RWPE2 (cell line): ENCODE measurements around the gene CRYBB1.
"Not testable (repeated sequence)": the region's sequence is repeated elsewhere in the genome, so short reads cannot be mapped to it uniquely, and the experiment has no call there.

ENCODE experiments used
- ATAC-seq: fragments of 200-7000 bp; cut with Tn5 transposase; 3 replicates; pipeline ENCODE4 v1.9.1; 2021; ENCODE audit warnings: low read depth
- DNase-seq: peaks from one replicate; pipeline ENCODE4 v3.0.0-alpha.2; 2020; ENCODE audit warnings: low spot score
- H3K27ac ChIP-seq: fragments of 450-650 bp; 2 replicates; pipeline ENCODE4 v1.5.1; 2017; ENCODE audit warnings: mild to moderate bottlenecking; ENCODE audit not compliant: poor library complexity, severe bottlenecking
- H3K27me3 ChIP-seq: fragments of 250-450 bp; sonication (Bioruptor Pico); 2 replicates; pipeline ENCODE4 v1.5.1; 2021; ENCODE audit warnings: mild to moderate bottlenecking, moderate library complexity; ENCODE audit not compliant: insufficient read depth, poor library complexity, severe bottlenecking
- H3K36me3 ChIP-seq: fragments of 250-450 bp; sonication (Bioruptor Pico); 2 replicates; pipeline ENCODE4 v1.5.1; 2020; ENCODE audit warnings: low read depth, mild to moderate bottlenecking, moderate library complexity
- H3K4me1 ChIP-seq: fragments of 250-450 bp; sonication (Bioruptor Pico); 2 replicates; pipeline ENCODE4 v1.5.1; 2021; ENCODE audit warnings: mild to moderate bottlenecking, moderate library complexity; ENCODE audit not compliant: insufficient read depth, poor library complexity, severe bottlenecking
- H3K4me3 ChIP-seq: fragments of 250-450 bp; sonication (Bioruptor Pico); 2 replicates; pipeline ENCODE4 v1.5.1; 2021; ENCODE audit warnings: mild to moderate bottlenecking, moderate library complexity; ENCODE audit not compliant: severe bottlenecking
- H3K9me3 ChIP-seq: fragments of 250-450 bp; sonication (Bioruptor Pico); 2 replicates; pipeline ENCODE4 v1.5.1; 2021; ENCODE audit warnings: mild to moderate bottlenecking, moderate library complexity; ENCODE audit not compliant: severe bottlenecking
- TF ChIP-seq, protein P1 (sequence below): fragments of 450-650 bp; IDR thresholded peaks from one replicate; pipeline ENCODE4 v1.5.1; 2017; ENCODE audit warnings: mild to moderate bottlenecking, moderate library complexity; ENCODE audit not compliant: poor library complexity, severe bottlenecking

CRYBB1 gene

DNA sequence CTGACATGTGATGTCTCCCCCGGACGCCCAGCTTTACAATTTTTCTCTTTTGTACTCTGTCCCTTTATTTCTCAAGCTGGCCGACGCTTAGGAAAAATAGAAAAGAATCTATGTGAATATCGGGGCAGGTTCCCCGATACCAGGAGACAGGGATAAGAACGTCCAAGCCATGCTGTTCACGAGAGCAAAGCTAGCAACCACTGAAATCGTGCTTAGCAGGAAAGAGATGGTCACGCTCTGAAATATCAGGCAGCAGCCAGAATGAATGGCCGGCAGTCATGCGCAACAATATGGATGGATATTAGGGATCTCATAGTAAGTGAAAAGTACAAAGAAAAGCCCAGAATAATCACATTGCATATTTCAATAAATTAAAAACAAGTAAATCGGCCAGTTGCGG lies 3.5 kb downstream of the CRYBB1 start:
- Histone ChIP-seq H3K4me1 (peaks cover 11% of the 10 kb centered on the region), H3K27me3 (no peaks in the 10 kb centered on the region), H3K9me3 (no peaks in the 10 kb centered on the region), H3K4me3 (no peak overlapping the region), H3K36me3 (no peaks in the 10 kb centered on the region), H3K27ac (no peak overlapping the region)
- TF ChIP-seq, protein P1, sequence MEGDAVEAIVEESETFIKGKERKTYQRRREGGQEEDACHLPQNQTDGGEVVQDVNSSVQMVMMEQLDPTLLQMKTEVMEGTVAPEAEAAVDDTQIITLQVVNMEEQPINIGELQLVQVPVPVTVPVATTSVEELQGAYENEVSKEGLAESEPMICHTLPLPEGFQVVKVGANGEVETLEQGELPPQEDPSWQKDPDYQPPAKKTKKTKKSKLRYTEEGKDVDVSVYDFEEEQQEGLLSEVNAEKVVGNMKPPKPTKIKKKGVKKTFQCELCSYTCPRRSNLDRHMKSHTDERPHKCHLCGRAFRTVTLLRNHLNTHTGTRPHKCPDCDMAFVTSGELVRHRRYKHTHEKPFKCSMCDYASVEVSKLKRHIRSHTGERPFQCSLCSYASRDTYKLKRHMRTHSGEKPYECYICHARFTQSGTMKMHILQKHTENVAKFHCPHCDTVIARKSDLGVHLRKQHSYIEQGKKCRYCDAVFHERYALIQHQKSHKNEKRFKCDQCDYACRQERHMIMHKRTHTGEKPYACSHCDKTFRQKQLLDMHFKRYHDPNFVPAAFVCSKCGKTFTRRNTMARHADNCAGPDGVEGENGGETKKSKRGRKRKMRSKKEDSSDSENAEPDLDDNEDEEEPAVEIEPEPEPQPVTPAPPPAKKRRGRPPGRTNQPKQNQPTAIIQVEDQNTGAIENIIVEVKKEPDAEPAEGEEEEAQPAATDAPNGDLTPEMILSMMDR = no peak
- ATAC-seq (no peak), DNase-seq (no peak)

DNA sequence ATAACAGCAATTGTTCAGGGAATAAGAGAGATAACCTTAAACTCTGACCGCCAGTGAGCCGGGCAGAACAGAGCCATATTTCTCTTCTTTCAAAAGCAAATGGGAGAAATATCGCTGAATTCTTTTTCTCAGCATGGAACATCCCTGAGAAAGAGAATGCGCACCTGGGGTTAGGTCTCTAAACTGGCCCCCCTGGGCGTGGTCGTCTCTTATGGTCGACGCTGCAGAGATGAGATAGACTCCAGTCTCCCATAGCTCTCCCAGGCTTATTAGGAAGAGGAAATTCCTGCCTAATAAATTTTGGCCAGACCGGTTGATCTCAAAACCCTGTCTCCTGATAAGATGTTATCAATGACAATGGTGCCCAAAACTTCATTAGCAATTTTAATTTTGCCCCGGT lies 4.1 kb downstream of the CRYBB1 start:
- not testable (repeated sequence) for H3K4me3 ChIP-seq, H3K36me3 ChIP-seq, H3K27ac ChIP-seq, H3K9me3 ChIP-seq, DNase-seq, ATAC-seq, H3K27me3 ChIP-seq
- peaks cover 11% of the 10 kb centered on the region for H3K4me1 ChIP-seq

DNA sequence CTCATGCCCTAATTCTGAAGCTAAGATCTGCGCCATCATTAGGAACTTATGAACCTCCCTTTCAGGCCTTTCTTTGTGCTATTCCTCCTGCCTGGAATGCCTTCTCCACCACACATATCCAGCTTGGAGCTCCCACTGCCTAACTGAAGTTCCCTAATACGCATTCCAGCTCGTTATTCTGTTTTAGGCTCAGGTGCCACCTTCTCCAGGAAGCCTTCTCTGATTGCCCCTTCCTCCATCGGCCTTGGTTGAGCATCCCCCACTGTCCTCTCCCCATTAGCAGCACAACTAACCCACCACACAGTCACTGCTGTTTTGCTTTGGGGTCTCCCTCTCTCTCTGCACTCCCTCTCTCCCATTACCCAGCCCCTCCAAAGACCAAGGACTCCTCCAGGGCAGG lies 5.2 kb downstream of the CRYBB1 start:
- Histone ChIP-seq H3K27ac (no peak overlapping the region), H3K9me3 (no peaks in the 10 kb centered on the region), H3K4me1 (peaks cover 11% of the 10 kb centered on the region), H3K27me3 (no peaks in the 10 kb centered on the region), H3K4me3 (no peak overlapping the region), H3K36me3 (no peaks in the 10 kb centered on the region)
- ATAC-seq = no peak
- no peak for DNase-seq
- TF ChIP-seq, protein P1 = no peak

DNA sequence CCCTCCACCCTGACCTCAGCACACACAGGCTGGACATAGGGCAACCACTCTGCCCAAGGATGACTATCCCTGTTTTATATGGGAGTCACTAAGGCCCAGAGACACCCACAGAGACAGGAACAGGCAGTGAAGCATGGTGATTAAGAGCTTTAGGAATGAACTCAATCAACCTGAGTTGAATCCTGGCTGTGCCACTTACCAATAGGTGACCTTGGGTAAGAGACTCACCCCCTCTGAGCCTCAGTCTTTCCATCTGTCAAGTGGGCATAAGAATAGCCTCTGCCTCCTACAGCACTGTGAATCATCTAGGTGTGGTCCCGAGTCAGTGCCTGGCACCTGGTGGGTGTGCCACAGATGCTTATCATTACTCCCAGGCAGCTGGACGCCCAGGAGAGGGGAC lies 6.8 kb downstream of the CRYBB1 start:
- ATAC-seq (0 out of 3 replicates have a peak, but pooled peaks have one; percentile 15), DNase-seq (no peak)
- no peak overlapping the region for H3K4me3 ChIP-seq
- H3K9me3 ChIP-seq = no peaks in the 10 kb centered on the region
- H3K4me1 ChIP-seq = peaks cover 13% of the 10 kb centered on the region
- TF ChIP-seq, protein P1 = no peak
- H3K27ac ChIP-seq = peak overlapping the region; percentile 53
- H3K27me3 ChIP-seq = no peaks in the 10 kb centered on the region
- H3K36me3 ChIP-seq = no peaks in the 10 kb centered on the region

DNA sequence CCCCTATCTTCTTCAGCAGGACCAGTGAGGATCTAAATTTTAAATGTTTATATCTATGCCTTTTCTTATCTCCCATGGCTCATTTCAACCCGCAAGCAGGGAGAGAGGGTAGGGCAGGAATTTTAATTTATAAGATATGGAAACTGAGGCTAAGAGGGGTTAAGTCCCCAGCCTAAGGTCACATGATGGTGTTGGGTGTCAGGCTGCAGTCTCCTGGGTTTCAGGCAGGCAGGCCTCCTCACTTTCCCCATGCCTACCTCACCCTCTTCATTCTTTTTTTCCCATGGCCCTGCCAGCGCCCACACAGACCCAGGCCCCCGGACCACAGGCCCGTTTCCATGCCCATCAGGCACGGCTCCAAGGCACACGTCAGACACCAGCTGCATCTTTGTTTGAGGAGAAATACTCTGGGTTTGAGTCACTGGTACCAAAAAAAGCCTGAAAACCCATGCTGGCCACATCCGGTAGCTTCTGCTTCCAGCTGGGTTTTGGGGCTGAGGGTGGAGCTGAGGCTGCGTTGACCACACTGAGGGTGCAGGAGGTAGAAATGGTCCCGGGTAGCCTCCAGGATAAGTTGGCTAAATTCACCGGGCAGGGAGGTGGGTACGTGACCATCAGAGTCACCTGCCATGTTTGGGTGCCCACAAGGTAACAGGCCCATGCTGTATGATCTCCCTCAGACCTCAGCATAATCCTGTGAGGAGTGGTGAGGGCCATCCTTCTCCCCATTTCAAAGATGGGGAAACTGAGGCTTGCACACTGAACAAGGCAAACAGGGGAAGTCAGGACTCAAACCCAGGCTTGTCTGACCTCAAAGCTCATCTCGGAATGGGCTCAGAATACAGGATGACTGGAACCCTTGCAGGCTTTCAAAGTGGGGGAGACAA lies 7.5 kb downstream of the CRYBB1 start:
- Histone ChIP-seq H3K27ac (peak overlapping the region; percentile 53), H3K4me3 (no peak overlapping the region), H3K4me1 (peaks cover 13% of the 10 kb centered on the region), H3K36me3 (no peaks in the 10 kb centered on the region), H3K9me3 (no peaks in the 10 kb centered on the region), H3K27me3 (no peaks in the 10 kb centered on the region)
- TF ChIP-seq, protein P1 = no peak
- DNase-seq = peak; percentile 80
- peak; percentile 92 for ATAC-seq
